SH-SY5Y (cell line): Measurements from ENCODE around the gene PSMB5.

Experiments used
- GATA2 ChIP-seq: IDR thresholded peaks from 2 replicates; pipeline ENCODE4 v1.6.1; 2011; ENCODE audit warnings: mild to moderate bottlenecking, low read depth, low read length
- GATA3 ChIP-seq: IDR thresholded peaks from 2 replicates; pipeline ENCODE4 v1.6.1; 2011; ENCODE audit warnings: low read depth, mild to moderate bottlenecking, low read length, moderate library complexity

The PSMB5 gene

DNA sequence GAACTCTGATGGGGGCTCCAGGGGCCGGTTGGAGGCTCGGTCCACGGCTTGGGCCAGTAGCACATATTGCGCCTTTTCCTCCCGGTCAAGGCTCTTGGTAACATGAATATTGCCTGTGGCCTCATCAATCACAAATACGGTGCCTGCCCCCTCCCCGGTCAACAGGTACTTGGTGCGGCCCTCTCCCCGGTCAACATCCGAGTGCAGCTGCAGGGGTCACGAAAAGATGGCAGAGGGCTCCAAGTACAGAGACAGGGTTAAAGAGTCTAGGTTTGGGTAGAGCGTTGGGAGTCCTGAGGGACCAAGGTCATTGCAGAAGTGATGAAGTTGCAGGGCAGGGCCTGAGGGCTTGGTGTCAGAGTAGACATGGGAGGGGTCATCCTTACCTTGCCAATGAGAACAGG, 20.4 kb upstream of the PSMB5 start:
- TF ChIP-seq GATA2 (no peak), GATA3 (no peak)

DNA sequence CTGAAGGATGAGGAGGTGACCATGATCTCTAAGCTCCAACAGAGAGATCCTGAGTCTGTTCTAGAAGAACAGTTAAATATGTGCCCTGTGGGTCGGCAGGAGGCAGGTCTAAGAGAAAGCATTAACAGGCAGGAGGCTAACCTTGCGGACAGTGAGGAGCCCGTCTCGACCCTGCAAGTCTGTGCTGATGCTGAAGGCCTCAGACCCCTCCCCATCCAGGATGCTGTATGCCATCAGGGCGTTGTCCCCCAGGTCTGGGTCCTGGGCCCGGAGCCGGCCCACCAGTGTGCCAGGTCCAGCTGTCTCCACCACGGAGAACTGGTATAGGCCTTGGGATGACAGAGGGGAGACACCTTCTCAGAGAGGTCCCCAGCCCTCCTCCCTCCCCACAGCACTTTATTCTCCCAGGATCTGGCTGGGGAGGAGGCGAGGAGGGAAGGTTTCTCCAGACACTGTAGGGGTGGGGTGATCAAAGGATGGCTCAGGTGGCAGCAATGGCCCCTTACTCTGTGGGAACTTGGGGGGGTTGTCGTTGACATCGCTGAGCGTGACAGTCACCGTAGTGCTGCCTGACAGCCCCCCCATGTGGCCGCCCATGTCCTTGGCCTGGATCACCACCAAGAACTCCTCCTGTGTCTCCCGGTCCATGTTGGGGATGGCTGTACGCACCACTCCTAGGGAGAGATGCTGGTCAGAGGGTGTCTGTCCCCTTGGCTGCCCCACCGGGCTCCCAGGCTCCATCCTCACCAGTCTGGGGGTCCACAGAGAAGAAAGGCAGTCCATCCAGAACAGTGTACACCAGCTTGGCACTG, 19.5 kb upstream of the PSMB5 start:
- TF ChIP-seq GATA3 = no peak
- TF ChIP-seq GATA2 = no peak

DNA sequence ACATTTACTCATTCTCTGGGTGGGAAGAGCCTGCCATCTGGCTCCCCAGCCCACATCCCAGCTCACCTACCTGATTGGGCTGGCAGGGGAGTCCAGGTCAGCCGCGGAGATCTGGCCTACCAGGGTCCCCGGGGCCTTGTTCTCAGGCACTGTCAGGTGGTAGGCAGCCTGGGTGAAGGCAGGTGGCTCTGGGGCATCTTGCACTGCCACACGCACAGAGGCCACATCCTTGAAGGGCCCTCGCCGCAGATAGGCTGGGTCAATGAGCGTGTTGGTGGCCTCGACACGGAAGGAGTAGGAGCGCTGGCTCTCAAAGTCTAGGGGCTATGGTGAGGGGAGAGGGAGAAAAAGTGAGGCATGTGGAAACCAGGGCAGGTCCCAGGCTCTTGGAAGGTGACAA, 18.7 kb upstream of the PSMB5 start:
- TF ChIP-seq GATA3 = no peak
- no peak for TF ChIP-seq GATA2

DNA sequence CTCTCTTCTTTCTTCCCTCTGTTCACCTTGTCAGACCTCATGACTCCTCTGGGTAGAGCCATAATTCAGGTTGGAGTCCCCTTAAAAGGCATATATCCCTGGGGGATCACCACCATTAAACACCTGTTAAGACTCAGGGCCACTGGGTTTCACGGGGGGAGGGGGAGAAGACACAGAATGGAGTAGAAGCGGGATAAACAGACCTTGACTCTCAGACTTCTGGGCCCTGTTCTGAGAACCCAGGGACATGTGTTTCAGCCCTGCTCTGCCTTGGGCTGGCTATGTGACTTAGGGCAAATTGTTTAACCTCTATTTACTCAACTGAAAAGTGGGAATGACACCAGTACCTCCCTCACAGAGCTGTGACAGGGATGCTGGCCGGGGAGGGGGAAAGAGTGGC, 18.0 kb upstream of the PSMB5 start:
- TF ChIP-seq GATA2 = no peak
- no peak for TF ChIP-seq GATA3

DNA sequence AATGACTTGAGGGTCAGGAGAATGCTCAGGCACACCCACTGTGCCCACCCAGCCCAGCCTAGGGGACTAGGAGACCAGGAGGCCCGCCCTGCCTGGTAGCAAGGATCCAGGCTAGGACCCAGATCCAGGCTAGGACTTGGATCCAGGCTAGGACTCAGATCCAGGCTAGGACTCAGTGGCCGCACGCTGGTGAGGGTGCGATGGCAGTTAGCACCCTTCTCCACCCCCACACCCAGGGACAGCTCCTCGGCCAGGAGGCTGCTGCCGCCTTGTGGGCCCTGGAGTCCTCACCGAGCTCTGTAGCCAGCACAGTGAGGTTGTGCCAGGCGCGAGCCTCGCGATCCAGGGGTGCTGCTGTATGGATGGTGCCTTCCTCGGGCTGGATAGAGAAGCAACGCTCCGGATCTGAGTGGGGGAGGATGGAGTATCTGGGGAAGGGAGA, 17.5 kb upstream of the PSMB5 start:
- TF ChIP-seq GATA3 = no peak
- no peak for TF ChIP-seq GATA2

DNA sequence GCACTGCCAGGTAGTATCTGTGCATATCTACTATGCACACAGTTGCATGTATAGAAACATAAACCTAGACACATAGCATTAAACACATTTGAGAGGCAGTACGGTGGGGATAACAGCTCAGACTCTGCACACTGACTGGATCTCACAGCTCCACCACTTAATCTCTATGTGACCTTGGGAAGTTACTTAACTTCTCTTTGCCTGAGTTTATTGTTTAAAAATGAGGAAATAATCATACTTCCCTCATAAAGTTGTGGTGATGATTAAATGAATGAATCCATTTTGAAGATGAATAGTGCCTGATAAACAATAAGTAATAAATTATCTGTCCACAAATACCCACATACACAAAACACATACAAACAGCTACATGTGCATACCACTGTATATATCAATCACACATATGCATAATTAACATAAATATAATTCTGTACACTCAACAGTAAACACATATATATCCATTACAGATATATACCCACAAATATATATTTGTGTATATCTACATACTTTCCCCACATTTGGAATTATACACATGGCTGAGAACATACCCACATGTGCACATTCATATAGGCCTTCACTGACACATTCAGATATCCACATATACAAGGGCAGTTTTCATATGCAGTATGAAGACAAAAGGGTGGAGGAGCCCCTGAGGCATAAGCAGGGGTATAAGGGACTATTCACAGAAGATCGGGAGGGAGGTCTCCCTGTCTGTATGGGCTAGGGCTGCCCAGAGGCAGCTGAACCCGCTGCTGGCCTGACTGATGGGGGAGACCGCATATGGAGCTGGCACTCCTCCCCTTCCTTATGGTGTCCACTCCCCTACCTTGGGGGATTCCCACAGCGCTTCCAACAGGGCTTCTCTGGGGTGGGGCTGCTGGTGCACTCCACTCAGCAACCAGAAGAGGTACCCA, 16.7 kb upstream of the PSMB5 start:
- TF ChIP-seq GATA3 (no peak), GATA2 (no peak)

DNA sequence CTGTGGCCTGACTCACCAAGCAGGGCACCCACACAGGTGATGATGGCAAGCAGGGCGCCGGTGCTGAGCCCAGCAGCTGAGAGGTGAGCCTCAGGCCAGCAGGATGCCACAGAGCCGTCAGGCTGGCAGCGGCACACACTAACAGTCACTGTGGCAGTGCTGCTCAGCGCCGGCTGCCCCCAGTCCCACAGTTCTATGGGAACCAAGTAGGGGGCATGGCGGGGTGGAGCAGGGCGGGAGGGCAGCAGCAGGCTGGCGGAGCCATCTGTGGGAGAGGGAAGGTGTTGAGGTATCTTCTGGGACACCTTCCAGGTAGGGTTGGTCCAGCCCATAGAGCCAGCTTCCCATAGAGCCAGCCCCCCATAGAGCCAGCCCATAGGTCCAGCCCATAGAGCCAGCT, 14.3 kb upstream of the PSMB5 start:
- no peak for TF ChIP-seq GATA3
- no peak for TF ChIP-seq GATA2

DNA sequence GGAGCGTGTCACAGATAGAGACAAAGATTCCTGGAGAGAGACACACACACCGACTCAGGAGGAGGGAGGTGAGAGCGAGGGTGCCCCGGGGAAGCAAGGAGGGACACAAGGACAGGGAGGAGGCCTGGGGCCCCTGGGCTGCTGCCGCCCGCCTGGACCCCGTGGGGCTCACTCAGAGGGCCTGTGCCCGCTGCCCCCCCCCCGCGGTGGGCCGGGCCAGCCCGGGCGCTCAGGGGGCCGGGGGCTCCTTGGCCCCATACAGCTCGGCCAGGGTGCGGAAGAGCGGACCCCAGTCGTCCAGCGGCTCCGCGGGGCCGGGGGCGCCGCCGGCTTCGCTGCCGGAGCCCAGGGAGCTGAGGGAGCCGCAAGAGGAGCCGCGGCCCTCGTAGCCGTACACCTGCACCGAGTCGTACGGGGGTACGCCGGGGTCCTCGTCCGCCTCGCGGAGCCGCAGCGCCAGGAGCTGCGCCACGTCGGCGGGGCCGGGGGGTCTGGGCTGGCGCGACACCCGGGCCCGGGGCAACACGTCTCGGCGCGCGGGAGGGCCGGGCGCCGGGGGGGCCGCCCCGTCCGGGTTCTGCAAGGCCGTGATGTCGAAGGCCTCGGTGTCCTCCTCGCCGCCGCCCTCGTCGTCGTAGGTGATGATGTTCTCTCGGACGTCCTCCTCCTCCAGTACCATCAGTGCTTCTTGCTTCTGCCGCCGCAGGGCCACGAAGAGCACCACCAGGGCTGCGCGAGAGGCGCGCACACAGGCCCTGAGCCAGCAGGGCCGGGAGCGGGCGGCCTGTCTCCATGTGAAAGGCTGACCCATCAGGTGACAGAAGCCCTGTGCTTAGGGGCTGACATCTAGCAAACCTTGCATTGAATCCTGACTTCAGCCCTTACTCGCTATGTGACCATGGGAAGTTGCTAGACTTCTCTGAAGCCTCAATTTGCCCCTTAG, 13.3 kb upstream of the PSMB5 start:
- TF ChIP-seq GATA2 (no peak), GATA3 (no peak)

DNA sequence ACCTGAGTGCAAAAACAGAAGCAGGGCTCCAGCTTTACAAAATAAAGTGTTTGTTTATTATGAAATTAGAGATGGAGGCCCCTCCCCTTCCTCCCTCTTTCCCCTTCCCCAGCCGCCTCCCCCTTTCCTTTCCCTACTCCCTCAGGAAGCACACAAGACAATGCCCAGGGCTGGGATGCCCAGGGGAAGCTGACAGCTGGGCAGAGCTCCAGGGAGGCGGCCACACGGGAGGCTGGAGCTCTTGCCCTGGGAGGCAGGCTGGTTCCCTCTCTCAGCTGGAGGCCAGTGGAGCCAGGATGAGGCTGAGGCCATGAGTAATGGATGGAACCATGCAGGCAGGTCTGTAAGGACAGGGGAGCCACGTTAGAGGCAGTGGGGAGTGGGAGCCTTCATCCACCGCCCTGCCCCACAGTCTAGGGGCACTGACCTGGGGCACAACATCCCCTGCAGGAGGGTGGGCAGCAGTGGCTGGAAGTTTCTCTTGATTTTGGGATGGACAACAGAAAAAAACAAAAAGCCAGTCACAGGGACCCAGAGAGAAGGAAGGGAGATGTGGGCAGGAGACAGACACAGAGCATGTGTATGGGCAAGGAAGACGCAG, 12.4 kb upstream of the PSMB5 start:
- TF ChIP-seq GATA2 = no peak
- TF ChIP-seq GATA3 = no peak

DNA sequence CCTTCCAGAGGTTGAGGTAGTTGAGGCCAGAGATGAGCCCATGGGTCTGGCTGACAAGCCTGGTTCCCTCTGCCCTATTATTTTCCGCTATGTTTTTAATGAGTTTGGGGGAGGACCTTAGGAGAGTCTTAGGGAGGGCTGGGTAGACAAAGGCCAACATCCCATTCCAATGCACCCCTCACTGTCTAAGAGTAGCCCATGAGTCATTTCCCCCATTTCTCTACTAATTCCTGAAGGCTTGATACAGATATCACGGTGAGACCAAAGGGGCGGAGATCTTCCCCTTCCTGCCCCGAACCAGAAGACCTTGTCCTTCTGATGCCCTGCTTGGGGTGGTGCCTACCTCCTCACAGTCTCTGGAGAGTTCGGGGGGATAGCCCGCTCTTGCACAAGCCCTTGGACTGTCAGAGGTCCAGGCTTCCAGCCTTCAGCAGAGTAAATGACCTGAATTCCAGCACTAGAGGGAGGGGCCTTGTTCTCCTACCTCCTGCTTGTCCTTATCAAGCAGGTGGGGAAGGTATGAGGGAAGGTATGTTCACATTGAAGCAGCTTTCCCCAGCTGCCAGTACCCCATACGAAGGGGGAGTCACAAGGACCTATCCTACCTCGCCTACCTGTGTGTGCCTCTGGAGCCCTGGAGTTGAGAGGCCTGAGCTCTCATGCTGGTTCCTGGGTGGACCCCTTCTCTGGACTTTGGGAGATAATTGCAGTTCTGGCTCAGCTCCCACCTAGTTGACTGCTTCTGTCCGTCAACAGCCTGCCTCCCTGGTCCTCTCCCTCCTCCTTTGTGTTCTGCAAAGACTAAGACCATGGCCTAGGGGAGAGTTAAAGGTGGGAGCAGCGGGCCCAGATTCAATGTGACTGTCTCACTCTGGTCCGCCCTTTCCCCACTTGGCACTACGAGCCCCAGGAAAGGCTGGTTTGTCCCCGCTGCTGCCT, 11.0 kb upstream of the PSMB5 start:
- TF ChIP-seq GATA3 (no peak), GATA2 (no peak)

DNA sequence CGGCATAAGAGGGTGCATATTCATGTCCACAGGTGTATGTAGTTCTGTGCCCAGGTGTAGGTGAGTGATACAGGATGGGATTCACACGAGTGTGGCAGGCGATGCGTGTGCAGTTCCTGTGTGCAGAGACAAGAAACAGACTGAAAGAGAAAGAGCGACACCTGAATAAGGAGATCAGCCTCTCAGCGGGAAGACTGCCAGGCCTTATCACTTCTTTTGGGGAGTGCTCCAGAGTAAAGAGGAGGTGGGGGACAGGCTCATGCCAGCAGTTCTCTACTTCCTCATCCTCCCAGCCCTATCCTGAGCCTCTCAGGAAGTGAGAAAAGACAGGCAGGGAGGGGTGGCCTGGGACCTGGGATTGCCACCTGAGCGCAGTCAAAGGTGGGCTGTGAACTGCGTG, 10.1 kb upstream of the PSMB5 start:
- TF ChIP-seq GATA2 = no peak
- no peak for TF ChIP-seq GATA3

DNA sequence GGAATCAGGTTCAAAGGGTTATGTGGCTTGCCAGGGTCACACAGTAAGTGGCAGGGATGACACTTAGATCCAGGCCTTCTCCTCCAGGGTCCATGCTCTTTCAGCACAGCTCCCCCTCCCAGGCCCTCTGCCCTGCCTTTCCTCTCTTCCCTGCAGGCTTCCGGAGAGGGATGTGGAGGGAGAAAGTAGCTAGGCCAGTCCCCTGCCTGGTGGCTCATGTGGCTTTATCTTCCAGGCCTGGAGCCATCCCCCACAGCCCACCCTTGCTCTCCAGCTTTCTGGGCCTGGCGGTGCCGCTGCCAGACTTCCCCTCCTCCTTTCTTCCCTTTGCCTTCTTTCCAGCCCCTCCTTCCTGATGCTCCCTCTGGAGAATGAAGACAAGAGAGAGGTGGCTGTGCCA, 9.1 kb upstream of the PSMB5 start:
- TF ChIP-seq GATA2 (no peak), GATA3 (no peak)
